ENCODE data around the gene JADE2.

GRCh38 chr5:134539732-134540131 is 14.3 kb downstream of the JADE2 start:
- TF ChIP-seq YY1 (IDR thresholded peaks at IDR 0.05; ENCODE audit: insufficient read depth, insufficient read length) (no peak), ZNF274 (IDR thresholded peaks at IDR 0.05; ENCODE audit: low read depth, low read length) (no peak)
